ENCODE data around the gene PCYT2. TPM values are rescaled to one million over a fixed set of nuclear protein-coding genes. Genes with fewer than 3 reads are reported as not detected.

The PCYT2 gene
- polyA plus RNA-seq, 1 donor (not counting 4 experiments of a cell fraction or from before 2014, with no cell fraction given): 38.1 TPM

- Histone ChIP-seq H2AFZ (ENCODE audit: control insufficient read depth, low read length) (no peak overlapping the region), H3K79me2 (ENCODE audit: control insufficient read depth, insufficient read depth, low read length) (no peaks in the 10 kb centered on the region), H3K9ac (ENCODE audit: control insufficient read depth, extremely low read depth, insufficient read depth, low read length) (no peak overlapping the region), H3K27me3 (ENCODE audit: control insufficient read depth, extremely low read depth, insufficient read depth, low read length) (no peaks in the 10 kb centered on the region), H3K4me3 (ENCODE audit: control insufficient read depth in 2 of 3, extremely low read depth in 1 of 3, insufficient read depth in 2 of 3, low read depth in 1 of 3, low read length in 3 of 3) (no peak overlapping the region), H3K27ac (ENCODE audit: control insufficient read depth, insufficient read depth, low read length) (no peak overlapping the region), H3K9me3 (ENCODE audit: control insufficient read depth, low read depth, low read length) (no peaks in the 10 kb centered on the region), H3K4me2 (ENCODE audit: control insufficient read depth, extremely low read depth, insufficient read depth, low read depth, low read length) (no peak overlapping the region), H3K9me1 (ENCODE audit: control insufficient read depth, extremely low read depth, insufficient read depth, low read length) (no peaks in the 10 kb centered on the region), H3K36me3 (ENCODE audit: control insufficient read depth in 2 of 2, extremely low read depth in 1 of 2, insufficient read depth in 2 of 2, low read length in 2 of 2) (peaks cover 15 to 36% of the 10 kb centered on the region in 2 experiments), H3K4me1 (ENCODE audit: control insufficient read depth, extremely low read depth, insufficient read depth, low read length) (peaks cover 35% of the 10 kb centered on the region), H4K20me1 (ENCODE audit: control insufficient read depth, extremely low read depth, insufficient read depth, low read length) (peaks cover 14% of the 10 kb centered on the region)
- DNase-seq (ENCODE audit: low read depth, low spot score) (no peak), FAIRE-seq (no peak)
- TF ChIP-seq CTCF (optimal IDR thresholded peaks at IDR 0.05 in 1 of 3, IDR thresholded peaks at IDR 0.05 in 1 of 3, conservative IDR thresholded peaks at IDR 0.05 in 1 of 3; ENCODE audit: extremely low read depth in 1 of 3, insufficient read depth in 2 of 3, low read length in 3 of 3) (no peak), EZH2 (IDR thresholded peaks at IDR 0.05; ENCODE audit: low read length) (no peak)
- dilution Hi-C loops (cut with MboI; ENCODE audit: extremely low pct_ligation_motif_present, low sequenced_read_pairs): no loop called here
Observed at GRCh38 chr17:81901167-81902022, 9.8 kb downstream of the PCYT2 start.

GRCh38 chr17:81900181-81900820, 10.9 kb downstream of the PCYT2 start:
- Histone ChIP-seq H3K4me3 (ENCODE audit: control insufficient read depth in 2 of 3, extremely low read depth in 1 of 3, insufficient read depth in 2 of 3, low read depth in 1 of 3, low read length in 3 of 3) (no peak overlapping the region), H3K4me2 (ENCODE audit: control insufficient read depth, extremely low read depth, insufficient read depth, low read depth, low read length) (no peak overlapping the region), H3K79me2 (ENCODE audit: control insufficient read depth, insufficient read depth, low read length) (no peaks in the 10 kb centered on the region), H3K9me3 (ENCODE audit: control insufficient read depth, low read depth, low read length) (no peaks in the 10 kb centered on the region), H3K4me1 (ENCODE audit: control insufficient read depth, extremely low read depth, insufficient read depth, low read length) (peaks cover 35% of the 10 kb centered on the region), H3K27ac (ENCODE audit: control insufficient read depth, insufficient read depth, low read length) (no peak overlapping the region), H3K9ac (ENCODE audit: control insufficient read depth, extremely low read depth, insufficient read depth, low read length) (no peak overlapping the region), H3K9me1 (ENCODE audit: control insufficient read depth, extremely low read depth, insufficient read depth, low read length) (no peaks in the 10 kb centered on the region), H2AFZ (ENCODE audit: control insufficient read depth, low read length) (no peak overlapping the region), H3K36me3 (ENCODE audit: control insufficient read depth in 2 of 2, extremely low read depth in 1 of 2, insufficient read depth in 2 of 2, low read length in 2 of 2) (peaks cover 17 to 35% of the 10 kb centered on the region in 2 experiments), H4K20me1 (ENCODE audit: control insufficient read depth, extremely low read depth, insufficient read depth, low read length) (peaks cover 14% of the 10 kb centered on the region), H3K27me3 (ENCODE audit: control insufficient read depth, extremely low read depth, insufficient read depth, low read length) (no peaks in the 10 kb centered on the region)
- dilution Hi-C loops (cut with MboI; ENCODE audit: extremely low pct_ligation_motif_present, low sequenced_read_pairs): no loop called here
- DNase-seq (ENCODE audit: low read depth, low spot score): no peak
- no peak for FAIRE-seq
- TF ChIP-seq EZH2 (IDR thresholded peaks at IDR 0.05; ENCODE audit: low read length) (no peak), CTCF (optimal IDR thresholded peaks at IDR 0.05 in 1 of 3, IDR thresholded peaks at IDR 0.05 in 1 of 3, conservative IDR thresholded peaks at IDR 0.05 in 1 of 3; ENCODE audit: extremely low read depth in 1 of 3, insufficient read depth in 2 of 3, low read length in 3 of 3) (no peak)

Data from keratinocyte (primary cell).